Skeletal muscle cell (primary cell): Measurements from ENCODE around the gene C11orf16.
"Not testable (repeated sequence)": the region's sequence is repeated elsewhere in the genome, so short reads cannot be mapped to it uniquely, and the experiment has no call there.

Experiments
- DNase-seq: peaks from one replicate; pipeline ENCODE4 v3.0.0-alpha.2; 2010; ENCODE audit warnings: low read depth
- H3K4me3 ChIP-seq: 2 replicates; pipeline ENCODE4 v1.5.1; 2011; ENCODE audit warnings: low read depth, mild to moderate bottlenecking, control low read depth, low read length, moderate library complexity

C11orf16 gene

GRCh38 chr11:8908099-8908498 is 24.6 kb downstream of the C11orf16 start:
- no peak overlapping the region for H3K4me3 ChIP-seq
- DNase-seq: no peak

DNA sequence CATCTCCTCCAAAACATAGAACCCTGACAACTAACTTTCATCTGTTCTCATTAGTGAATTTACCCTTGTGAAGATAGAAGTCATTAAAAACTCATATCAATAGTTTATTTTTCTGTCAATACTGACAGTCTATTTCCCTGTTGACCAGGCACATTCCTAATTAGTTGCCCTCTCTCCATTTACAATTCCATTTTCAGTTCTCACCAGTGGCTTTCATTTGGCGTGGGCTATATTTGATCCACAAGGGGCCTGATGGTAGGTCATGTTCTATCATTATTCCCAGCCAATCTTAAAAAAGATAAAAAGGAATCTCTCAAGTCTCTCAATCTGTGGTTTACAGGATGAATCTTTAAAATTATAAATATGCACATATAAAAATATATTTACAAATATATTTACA is 25.6 kb downstream of the C11orf16 start:
- no peak overlapping the region for H3K4me3 ChIP-seq
- no peak for DNase-seq

DNA sequence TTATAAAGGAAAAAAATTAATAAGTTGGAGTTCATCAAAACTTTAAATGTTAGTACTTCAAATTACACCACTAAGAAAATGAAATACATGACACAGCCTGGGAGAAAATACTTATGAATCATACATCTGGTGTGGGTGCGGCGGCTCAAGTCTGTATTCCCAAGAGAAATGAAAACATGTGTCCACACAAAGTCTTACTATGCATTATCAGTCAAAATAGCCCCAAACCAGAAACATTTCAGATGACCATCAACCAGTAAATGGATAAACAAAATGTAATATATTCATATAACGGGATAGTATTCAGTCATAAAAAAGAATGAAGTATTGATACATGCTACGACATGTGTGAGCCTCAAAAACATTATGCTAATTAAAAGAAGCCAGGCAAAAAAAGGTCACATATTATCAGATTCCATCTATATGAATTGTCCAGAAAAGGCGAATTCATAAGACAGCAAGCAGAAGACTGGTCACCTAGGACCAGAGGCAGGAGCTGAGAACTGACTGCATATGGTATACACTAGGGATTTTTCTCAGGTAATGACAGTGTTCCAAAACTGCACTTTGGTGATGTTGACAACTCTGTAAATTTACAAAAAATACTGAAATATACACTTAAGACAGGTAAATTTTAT is 27.1 kb downstream of the C11orf16 start:
- no peak overlapping the region for H3K4me3 ChIP-seq
- DNase-seq: peak; percentile 61

GRCh38 chr11:8899119-8899753 is 33.5 kb downstream of the C11orf16 start:
- H3K4me3 ChIP-seq: no peak overlapping the region
- DNase-seq: no peak

DNA sequence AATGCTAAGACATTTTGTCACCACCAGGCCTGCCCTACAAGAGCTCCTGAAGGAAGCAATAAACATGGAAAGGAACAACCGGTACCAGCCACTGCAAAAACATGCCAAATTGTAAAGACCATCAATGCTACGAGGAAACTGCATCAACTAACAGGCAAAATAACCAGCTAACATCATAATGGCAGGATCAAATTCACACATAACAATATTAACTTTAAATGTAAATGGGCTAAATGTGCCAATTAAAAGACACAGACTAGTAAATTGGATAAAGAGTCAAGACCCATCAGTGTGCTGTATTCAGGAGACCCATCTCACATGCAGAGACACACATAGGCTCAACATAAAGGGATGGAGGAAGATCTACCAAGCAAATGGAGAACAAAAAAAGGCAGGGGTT is 41.6 kb downstream of the C11orf16 start:
- DNase-seq, H3K4me3 ChIP-seq: not testable (repeated sequence)

DNA sequence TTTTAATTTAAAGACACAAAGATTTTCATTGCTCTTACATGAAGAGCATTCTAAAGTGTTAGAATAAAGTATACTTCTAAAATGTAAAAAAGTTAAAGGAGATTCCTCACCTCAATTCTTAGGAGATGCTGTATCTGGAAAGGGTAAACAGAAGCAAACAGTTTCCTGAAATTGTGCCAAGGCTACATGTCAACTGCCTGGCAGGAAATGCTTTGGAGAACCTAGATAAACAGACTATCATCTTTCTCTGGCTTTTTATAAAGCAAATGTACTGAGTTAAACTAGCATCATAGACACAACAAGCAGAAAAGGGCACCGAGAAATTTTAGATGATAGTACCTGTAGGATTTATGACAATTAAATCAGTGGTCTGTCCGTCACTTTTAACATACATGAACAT is 46.4 kb downstream of the C11orf16 start:
- DNase-seq: no peak

DNA sequence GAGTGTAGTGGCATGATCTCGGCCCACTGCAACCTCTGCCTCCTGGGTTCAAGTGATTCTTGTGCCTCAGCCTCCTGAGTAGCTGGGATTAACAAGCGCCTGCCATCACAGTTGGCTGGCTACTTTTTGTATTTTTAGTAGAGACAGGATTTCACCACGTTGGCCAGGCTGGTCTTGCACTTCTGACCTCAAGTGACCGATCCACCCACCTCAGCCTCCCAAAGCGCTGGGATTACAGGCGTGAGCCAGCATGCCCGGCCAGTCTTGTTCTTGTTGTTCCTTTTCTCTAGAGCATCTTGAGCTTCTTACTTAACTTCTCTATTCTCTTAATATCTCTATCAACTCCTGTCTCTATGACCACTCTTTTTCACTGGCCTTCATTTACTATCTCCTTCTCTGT is 51.2 kb downstream of the C11orf16 start:
- not testable (repeated sequence) for DNase-seq, H3K4me3 ChIP-seq

More for the DNA sequence above, 46.4 kb downstream of the C11orf16 start:
- no peak overlapping the region for H3K4me3 ChIP-seq

DNA sequence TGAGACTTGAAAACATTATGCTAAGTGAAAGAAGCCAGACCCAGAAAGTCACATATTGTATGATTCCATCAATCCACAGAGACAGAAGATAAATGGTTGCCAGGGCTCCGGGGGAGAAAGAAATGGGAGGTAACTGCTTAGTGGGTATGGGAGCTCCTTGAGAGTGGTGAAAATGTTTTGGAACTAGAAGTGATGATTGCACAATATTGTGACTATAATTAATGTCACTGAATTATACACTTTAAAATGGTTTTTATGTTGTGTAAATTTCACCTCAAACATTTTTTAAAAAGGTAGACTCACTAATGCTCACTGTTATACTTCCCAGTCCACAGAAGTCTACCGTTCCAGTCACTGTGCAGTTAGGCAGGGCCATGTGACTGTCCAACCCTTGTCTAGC is 54.0 kb downstream of the C11orf16 start:
- no peak for DNase-seq
- no peak overlapping the region for H3K4me3 ChIP-seq

GRCh38 chr11:8873741-8874405 is 58.9 kb downstream of the C11orf16 start:
- no peak overlapping the region for H3K4me3 ChIP-seq
- DNase-seq: no peak

GRCh38 chr11:8871962-8872361 is 60.8 kb downstream of the C11orf16 start:
- no peak for DNase-seq
- H3K4me3 ChIP-seq: no peak overlapping the region

DNA sequence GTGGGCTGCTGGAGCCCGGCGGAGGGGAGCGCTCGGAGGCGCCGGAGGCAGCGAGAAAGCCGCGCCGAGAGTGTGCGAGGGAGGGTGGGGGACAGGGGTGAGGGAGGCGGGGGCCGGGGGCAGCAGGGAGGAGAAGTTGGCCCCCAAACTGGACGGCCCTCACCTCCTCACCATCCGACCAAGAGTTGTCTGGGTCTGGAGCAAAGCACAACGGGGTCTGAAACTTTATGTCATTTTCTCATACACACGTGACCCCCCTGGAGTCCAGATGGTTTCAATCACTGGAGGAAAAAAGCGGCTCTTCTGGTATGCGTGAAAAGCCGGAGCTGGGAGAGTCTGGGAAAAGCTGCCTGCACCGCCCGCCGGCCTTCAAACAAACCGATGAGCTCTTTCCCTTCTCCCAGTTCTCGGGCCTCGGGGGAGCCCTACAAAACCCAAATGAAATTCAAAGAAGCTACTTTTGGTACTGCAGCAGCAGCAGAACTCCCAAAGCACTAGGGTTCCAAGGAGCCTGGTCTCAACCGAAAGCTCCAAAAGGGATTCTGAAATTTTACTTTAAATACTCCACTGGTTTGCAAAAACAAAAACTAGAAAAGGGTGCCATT is 61.5 kb downstream of the C11orf16 start:
- H3K4me3 ChIP-seq: peak overlapping the region; percentile 81
- peak; percentile 71 for DNase-seq

DNA sequence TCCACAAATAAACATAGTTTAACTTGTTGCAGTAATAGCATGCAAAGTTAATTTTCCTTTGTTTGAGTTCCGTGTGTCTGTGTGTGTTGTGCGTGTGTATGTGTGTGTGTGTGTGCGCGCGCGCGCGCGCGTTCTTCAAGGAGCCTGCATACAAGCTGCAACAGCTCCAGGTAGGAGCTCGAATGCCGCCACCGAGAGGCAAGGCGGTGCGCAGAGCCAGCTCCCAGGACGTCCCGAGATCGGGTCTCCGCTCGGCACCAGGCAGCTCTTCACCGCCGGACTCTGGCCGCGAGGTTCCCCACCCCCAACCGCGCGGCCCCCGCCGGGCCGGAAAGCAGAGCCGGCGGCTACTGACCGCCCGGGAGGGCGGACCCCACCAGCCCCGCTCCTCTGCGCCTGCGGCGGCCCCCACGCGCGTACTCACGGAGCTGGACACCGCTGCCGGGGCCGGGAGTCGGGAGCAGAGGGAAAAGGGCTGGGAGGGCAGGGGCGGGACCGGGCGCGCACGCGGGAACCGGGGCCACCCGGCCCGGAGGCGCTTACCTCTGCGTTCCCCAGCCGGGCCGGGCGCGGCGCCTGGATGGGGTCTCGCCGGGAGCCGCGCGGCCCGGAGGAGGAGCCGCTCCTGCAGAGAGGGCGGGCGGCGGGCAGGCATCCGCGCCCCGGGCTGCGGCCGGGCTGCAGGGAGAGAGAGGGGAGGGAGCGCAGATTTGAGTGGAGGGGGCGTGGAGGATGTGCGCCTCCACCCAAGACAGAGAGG is 62.2 kb downstream of the C11orf16 start:
- peak overlapping the region; percentile 81 for H3K4me3 ChIP-seq
- DNase-seq: peak; percentile 25
